MV-4-11 (cell line): ENCODE measurements around the gene AMER1.
"Not testable (repeated sequence)": the region's sequence is repeated elsewhere in the genome, so short reads cannot be mapped to it uniquely, and the experiment has no call there.

Experiments used
- DNase-seq: peaks from one replicate; lab custom pipeline; 2025; lab: John Stamatoyannopoulos, UW

Gene AMER1

DNA sequence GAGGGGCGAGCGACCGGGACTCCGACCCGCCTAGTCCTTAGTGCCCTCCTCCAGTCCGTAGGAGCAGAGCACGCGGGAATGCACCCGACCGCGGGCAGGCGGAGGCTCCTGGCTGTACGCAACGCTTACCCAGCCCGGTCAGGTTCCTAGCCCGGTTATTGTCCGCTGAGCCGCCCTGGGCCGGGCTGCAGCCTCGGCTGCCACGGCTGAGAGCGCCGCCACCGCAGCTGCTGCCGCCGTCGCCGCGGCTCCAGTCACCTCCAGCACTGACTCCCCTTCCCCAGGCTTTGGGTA lies at the start of gene AMER1:
Gene AMER1, minus strand, starts transcription at position 268 of the 294 bp plus-strand sequence. CDS start 12,422 bp downstream, outside the sequence.
- DNase-seq, result no peak

DNA sequence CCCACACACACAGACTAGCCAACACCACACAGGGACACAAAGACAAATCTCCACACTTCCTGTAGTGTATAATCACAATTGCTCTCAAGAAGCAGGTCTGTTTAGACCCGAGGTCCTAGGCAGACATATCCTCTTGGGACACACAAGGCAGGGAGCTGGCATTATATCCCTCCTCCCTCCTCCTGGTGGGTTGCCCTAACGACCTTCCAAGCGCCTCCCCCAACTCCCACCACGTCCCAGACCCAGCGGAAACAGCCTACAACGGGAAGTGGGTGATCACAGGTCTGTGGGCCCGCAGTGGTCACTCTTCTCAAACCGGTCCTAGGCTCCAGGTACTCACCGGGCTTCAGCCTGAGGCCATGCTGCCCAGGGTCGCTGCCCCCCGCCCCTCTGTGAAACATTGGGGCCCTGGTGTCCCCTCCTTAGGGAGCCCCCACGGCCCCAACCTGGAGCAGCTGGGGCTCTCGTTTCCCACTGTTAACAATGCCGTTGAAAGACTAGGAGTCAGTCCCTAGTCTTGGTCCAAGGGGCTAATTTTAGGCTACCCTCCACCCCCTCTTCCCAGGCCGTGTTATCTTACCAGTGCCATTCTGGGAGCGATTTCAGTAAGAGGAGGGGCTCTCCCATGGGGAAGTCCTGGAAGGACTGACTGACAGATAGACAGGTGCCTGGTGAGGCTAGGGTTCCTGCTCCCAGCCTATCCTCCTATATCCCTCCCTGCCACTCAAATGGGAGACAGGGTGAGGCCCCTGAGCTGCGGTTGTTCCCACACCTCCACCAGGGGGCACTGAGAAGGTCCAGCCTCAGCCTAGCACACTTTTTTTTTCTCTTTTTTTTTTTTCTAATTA lies 24.8 kb upstream of the AMER1 start, which contains the start of gene ASB12:
Gene ASB12, minus strand, starts transcription at position 485 of the 848 bp plus-strand sequence. CDS start 4,957 bp downstream, outside the sequence.
- DNase-seq, result no peak

GRCh38 chrX:64229154-64229553 lies 23.6 kb upstream of the AMER1 start:
- DNase-seq, result no peak

DNA sequence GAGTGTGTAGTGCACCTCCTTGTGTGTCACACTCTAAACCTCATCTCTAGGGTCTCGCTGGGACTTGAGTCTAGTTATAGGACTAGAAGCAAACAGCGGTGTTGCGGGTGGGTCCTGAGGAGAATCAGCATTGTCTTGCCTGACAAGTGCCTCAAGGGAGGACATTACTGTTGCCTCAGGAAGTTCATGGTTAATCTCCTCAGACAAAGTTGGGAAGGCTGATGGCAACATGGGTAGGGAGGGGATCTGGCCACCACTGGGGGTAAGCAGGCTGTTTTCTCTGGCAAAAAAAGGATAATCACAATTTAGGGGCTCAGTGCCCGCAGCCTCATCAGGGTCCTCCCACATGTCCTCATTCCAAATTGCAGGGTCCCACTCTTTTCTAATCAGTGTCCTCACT lies 12.5 kb upstream of the AMER1 start:
- no peak for DNase-seq

GRCh38 chrX:64213989-64214388 lies 8.5 kb upstream of the AMER1 start:
- DNase-seq, result not testable (repeated sequence)

DNA sequence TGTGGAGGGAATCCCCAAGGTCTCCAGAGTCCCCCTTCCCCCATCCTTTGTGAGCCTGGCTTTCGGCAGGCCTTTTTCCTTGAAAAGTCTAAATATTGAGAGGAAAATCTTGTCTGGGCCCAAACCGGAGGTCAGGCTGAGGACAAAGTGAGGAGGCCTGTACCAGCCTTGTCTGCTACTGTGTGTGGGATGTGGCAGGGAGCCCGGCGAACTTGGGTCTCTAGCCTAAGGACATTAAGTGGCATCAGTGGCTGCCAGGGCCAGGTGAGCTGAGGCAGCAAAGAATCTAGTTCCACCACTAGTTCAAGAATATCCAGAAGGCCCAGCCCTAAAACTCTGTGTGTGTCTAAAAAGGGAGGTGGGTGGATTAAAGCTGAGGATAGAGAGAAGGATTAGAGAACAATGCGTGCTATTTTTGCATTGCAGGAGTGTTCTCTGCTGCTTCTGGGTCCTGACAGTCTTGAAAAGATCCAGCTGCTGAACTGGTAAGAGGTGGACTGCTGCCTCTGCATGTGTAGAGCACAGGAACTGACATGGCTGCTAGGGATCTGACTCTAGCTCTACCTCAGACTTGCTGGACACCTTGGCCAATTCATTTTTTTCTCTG lies 1.2 kb upstream of the AMER1 start:
- DNase-seq, result no peak

- DNase-seq, result peak; percentile 88
Observed at GRCh38 chrX:64205735-64206501, 410 bp upstream of the AMER1 start.

DNA sequence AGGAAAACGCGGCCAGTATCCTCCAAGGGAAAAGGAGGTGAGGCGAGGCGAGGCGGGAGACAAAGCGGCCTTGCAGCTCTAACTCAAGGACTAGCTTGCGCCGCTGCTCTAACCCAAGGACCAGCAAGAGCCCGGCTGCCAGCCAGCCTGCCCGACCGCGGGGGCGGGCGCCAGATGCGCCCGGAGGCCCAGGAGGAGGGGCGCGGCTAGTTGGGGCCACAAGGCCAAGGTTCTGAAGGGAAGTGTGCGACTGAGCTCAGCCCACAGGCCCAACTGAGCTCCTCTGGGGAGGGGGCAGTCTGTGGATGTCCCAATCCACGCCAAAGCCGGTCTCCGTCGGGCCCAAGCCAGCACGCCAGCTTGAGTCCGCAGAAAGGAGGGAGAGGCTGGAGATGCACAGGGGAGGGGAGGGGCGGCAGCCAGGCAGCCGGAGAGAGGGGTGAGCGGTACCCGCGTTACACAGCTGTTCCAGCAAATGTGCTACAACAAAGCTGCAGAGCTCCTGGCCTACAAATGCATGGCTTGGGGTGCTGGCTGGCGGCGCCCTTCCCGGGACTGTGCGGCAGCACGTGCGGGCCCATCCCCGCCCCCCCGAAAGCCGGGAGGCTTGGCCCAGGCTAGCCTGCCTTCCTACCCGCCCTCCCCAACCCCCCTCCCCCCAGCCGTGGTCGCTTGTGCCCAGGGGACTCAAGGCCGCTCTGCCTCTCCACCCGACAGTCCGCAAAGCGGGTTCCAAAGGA lies 637 bp downstream of the AMER1 start:
- DNase-seq, result no peak

GRCh38 chrX:64204252-64204651 lies 1.3 kb downstream of the AMER1 start:
- DNase-seq, result no peak

DNA sequence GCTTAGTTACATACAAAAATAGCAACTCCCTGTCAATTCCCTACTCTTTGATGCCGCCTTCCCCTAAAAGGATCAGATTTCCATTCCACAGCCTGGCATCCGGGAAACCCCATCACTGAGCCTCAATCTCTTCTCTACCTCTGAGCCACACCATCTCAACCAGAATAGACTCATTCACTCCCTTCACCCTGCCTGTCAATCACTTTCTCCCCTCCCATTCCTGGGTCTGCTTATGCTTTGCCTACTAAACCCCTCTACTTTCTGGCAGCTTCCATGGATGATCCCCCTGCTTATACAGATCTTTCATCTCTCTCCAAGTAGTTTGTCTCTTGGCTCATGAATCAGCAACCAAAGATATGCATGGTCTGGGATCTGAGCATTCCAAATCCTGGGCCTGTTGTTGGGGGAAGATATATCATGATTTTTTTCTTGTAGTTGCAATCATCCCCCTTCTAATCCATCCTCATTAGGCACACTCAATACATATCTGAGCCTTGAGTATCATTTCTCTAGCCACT lies 2.6 kb downstream of the AMER1 start:
- DNase-seq, result no peak

DNA sequence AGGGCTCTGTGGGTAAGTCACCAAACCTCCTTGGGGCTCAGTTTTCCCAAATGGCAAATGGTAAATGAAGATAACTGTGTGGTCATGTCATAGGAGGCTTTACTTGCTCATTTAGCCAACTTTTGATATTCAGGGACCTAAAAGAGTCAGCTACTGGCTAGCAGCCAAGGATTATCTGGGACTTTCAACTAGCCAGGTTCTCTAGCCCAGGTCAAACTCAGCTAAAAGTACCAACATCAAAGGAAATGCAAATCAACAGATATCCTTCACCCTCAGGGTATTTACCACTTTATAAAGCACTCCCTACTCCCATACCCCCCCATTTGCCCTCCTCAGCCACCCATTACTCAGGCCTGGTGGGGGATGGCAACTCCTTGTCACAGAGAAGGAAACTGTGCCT lies 7.5 kb downstream of the AMER1 start:
- DNase-seq, result no peak

- no peak for DNase-seq
Observed at GRCh38 chrX:64196606-64197005, 8.9 kb downstream of the AMER1 start.

GRCh38 chrX:64195862-64196261 lies 9.6 kb downstream of the AMER1 start:
- DNase-seq, result no peak

DNA sequence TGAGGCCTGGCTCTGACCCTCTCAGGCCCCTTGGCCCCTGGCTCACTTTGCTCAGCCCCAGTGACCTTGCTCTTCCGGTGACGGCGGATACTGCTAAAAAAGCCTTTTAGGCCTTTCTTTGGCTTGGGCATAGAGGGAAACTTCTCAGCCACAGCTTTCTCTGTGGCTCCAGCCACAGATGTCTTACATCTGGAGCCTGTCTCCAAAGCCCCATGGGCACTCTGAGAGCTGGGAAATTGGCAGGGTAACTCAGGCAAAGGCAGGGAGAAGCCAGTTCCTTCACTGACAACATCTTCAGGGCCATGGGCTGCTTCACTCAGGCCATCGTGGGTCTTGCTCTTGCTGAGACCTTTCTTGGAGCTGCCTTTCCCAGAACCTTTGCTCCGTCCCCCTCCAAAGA lies 12.8 kb downstream of the AMER1 start:
- DNase-seq, result no peak

GRCh38 chrX:64192040-64192439 lies 13.5 kb downstream of the AMER1 start:
- DNase-seq, result no peak

DNA sequence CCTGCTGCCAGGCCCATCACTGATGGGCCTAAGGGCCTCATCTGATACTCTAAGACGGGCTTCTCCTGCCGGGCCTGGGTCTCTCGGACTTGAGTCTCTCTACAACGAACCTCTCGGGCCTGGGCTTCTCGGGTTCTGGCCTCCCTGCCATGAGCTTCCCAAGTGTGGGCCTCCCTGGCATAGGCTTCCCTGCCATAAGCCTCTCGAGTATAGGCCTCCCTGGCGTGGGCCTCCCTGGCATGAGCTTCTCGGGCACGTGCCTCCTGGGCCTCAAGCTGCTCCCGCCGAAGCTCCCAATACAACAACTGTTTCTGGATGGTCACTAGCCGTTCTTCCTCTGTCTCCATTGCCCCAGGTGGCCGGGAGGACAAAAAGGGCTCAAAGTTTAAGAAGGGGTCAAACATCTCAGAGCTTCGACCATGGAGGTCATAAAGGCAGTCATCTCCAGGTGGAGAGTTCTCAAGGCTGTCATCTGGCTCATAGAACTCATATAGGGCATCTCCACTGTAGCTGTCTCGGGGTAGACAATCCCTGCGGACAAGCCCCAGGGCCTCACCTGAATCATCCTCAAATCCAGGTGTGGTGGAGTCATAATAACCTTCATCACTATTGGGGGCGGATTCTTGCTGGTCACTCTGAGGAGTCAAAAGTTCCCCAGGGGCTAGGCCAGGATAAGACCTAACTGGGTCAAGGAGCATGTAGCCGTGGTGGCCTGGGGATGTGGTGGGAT lies 14.1 kb downstream of the AMER1 start:
- no peak for DNase-seq

DNA sequence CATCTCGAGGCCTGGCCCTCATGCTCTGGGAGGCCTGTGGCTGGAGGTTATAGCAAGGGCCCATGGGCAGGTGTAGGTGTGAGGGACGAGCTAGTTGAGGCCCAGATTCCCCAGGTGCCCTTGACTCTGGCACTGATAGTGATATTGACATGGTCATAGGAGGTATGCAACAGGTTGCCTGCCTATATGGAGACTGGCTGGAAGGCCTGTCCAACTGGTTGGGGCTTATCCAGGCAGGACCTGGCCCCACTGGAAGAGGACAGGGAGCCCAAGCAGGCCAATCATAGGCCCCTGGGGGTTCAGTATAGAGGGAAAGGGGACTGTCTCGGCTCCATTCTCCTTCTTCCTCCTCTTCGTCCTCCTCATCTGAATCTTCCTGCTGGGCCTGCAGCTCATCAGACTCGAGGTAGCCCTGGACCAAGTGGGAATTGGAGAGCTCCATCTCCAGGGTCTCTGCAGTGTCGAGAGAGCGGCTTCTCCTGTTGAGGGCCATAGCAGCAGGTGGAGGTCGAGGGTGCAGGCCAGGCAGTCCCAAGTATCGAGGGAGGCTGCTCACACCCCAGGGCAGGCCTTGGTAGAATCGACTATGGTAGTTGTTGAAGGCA lies 15.3 kb downstream of the AMER1 start:
- DNase-seq, result no peak

DNA sequence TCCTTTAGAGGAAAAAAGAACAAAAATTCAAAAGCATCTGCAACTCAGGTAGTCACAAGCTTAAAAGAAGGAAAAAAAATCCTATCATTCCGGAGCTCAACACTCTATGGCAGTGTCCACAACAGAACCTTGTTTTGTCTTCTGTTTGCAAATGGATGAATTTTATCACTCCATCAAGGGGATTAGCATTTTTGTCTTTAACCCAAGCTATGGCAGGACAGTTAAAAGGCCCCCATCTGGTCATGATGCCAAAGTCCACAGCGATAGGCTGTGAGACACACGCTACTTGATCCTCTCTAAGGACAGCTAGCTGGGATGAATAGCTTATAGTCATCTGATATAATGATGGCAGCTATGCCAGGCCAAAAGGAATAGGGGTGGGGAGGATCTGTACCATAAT lies 16.6 kb downstream of the AMER1 start:
- DNase-seq, result no peak

- no peak for DNase-seq
Observed at GRCh38 chrX:64187762-64188150, 17.8 kb downstream of the AMER1 start.

DNA sequence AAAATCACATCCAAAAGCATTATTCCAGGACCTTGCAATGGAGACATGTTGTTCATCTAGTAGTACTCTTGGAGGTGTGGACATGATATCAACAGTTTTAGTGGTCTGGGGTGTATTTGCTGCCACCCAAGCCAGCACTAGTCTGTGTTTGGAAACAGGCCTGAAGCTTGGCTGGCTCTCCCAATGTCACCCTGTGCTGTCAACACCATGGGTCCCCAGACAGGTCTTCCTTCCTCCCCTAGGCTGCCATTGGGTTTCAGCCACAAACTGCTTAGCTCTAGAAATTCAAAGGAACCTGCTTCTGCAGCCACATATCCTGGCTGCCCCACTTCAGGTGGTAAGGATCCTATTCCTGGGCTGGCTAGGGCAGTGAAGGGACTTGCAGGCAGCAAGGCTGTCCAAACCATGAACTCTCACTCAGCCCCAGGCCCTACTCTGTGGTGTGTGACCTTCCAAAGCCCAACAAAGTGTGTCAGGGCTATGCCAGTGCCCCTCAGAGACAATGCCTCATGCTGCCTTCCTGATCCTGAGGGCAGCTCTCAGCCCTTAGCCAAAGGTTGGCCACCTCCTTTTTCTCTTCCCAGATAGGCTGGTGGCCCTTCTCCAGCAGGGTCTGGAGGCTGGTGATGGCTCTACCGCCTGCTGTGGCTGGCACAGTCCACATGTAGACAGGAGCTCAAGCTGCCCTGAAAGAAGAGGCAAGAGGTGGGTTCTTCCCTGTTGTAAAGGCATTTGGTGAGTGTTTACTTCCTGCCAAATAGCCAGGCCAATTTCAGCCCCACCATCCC lies 18.3 kb downstream of the AMER1 start:
- DNase-seq, result no peak
